Lower leg skin (tissue), 4 donors: ENCODE measurements around the gene DHX58. TPM values are rescaled to one million over a fixed set of nuclear protein-coding genes. Genes with fewer than 3 reads are reported as not detected.

Experiments used
- DNase-seq, 2 donors: peaks; one replicate each; pipeline ENCODE4 v3.0.0-alpha.2; 2019; ENCODE audit warnings: low spot score in 2 of 2
- H3K4me3 ChIP-seq: fragments of 200-600 bp; sonication (generic); 2 replicates; pipeline ENCODE4 v1.5.1; 2017; ENCODE audit warnings: mild to moderate bottlenecking, low read depth; ENCODE audit not compliant: poor library complexity, severe bottlenecking
- POLR2A ChIP-seq, 2 donors: fragments of 450-650 bp; IDR thresholded peaks; one replicate each; pipeline ENCODE4 v1.6.1; 2016 to 2017; ENCODE audit warnings: antibody characterized with exemption in 2 of 2, mild to moderate bottlenecking in 1 of 2, moderate library complexity in 1 of 2
- WGBS, 2 donors: methylation state at CpG; one replicate each; pipeline ENCODE4 v1.1.5; 2018; 5-methylcytosine and 5-hydroxymethylcytosine counted together
- intact Hi-C: fragments of 100-400 bp; cut with DNase I; formaldehyde crosslinking; loops from one replicate; pipeline ENCODE4 v1.15.0; 2023; ENCODE audit warnings: low total_unique reads
- total RNA-seq, 4 donors: library from RNA; depleted of rRNA; stranded (reverse); fragments of >200 nt; gene quantifications; one replicate each; pipeline ENCODE4 v1.1.0, GENCODE V29; 2016
- TF ChIP-seq, protein P1 (sequence below), 3 donors: fragments of 450-650 bp; IDR thresholded peaks; one replicate each; pipeline ENCODE4 v1.5.1; 2016; ENCODE audit warnings: antibody characterized with exemption in 3 of 3, mild to moderate bottlenecking in 3 of 3, moderate library complexity in 2 of 3

The DHX58 gene
- total RNA-seq, 4 donors from 2014 or later: 7.5 to 16.5 (median 12.1) TPM

DNA sequence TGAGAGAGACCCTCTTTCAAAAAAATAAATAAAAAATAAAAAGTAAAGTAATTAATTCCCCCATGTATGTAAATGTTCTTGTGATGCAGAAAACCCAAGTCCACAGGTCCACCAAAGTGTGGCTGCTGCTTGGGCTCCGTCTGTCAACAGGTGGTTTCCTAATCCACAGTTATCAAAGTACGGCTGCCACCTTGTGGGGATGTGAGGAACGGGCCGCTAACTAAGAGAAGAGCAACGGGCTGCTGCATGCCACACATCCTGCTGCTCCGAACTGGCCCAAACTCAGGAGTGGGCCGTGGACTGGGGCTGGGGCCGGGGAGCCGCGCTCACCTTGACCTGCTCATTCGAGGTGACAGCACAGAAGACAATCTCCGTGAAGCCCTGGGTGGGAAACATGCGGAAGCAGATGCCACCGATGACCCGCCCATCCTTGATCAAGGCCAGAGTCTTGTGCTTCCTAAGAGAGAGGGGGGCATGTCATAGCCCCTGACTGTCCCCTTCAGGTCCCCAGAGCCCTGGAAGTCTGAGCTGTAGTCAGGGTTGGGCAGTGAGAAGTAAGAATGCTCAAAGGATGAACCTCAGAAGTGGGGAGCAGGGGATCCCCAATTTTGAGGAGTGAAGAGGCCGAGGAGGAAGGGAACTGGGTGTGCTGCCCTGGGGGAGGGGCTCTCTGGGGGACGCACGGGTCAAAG is 4.3 kb upstream of the DHX58 start:
- WGBS, 2 donors: 29 to 30% methylated on average over 18 of the region's 18 CpGs
- TF ChIP-seq, protein P1, sequence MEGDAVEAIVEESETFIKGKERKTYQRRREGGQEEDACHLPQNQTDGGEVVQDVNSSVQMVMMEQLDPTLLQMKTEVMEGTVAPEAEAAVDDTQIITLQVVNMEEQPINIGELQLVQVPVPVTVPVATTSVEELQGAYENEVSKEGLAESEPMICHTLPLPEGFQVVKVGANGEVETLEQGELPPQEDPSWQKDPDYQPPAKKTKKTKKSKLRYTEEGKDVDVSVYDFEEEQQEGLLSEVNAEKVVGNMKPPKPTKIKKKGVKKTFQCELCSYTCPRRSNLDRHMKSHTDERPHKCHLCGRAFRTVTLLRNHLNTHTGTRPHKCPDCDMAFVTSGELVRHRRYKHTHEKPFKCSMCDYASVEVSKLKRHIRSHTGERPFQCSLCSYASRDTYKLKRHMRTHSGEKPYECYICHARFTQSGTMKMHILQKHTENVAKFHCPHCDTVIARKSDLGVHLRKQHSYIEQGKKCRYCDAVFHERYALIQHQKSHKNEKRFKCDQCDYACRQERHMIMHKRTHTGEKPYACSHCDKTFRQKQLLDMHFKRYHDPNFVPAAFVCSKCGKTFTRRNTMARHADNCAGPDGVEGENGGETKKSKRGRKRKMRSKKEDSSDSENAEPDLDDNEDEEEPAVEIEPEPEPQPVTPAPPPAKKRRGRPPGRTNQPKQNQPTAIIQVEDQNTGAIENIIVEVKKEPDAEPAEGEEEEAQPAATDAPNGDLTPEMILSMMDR (IDR thresholded peaks at IDR 0.05): no peak
- H3K4me3 ChIP-seq: no peak overlapping the region
- DNase-seq: peak; percentile 84 to 97
- intact Hi-C loops: loop anchor here (2.0 to 10.0 kb wide), 3 partner anchors 50 to 152 kb away; partner anchors contain the start of gene CNP

- intact Hi-C loops: loop anchor here (10.0 kb wide), 1 partner anchor 149 kb away; the partner anchor contains the start of gene CNP
- TF ChIP-seq, protein P1 (IDR thresholded peaks at IDR 0.05): no peak
- no peak for TF ChIP-seq POLR2A (IDR thresholded peaks at IDR 0.05)
- H3K4me3 ChIP-seq: no peak overlapping the region
- no peak for DNase-seq
- 73 to 81% methylated on average over 9 of the region's 9 CpGs for WGBS, 2 donors
Measured at GRCh38 chr17:42114118-42114517, 1.6 kb upstream of the DHX58 start.

- TF ChIP-seq, protein P1 (IDR thresholded peaks at IDR 0.05): no peak
- TF ChIP-seq POLR2A (IDR thresholded peaks at IDR 0.05): no peak
- no peak overlapping the region for H3K4me3 ChIP-seq
- intact Hi-C loops: loop anchor here (10.0 kb wide), 1 partner anchor 149 kb away; the partner anchor contains the start of gene CNP
- DNase-seq: no peak
- 85 to 89% methylated on average over 24 to 28 of the region's 28 CpGs for WGBS, 2 donors
Measured at GRCh38 chr17:42113293-42114069, 967 bp upstream of the DHX58 start.

DNA sequence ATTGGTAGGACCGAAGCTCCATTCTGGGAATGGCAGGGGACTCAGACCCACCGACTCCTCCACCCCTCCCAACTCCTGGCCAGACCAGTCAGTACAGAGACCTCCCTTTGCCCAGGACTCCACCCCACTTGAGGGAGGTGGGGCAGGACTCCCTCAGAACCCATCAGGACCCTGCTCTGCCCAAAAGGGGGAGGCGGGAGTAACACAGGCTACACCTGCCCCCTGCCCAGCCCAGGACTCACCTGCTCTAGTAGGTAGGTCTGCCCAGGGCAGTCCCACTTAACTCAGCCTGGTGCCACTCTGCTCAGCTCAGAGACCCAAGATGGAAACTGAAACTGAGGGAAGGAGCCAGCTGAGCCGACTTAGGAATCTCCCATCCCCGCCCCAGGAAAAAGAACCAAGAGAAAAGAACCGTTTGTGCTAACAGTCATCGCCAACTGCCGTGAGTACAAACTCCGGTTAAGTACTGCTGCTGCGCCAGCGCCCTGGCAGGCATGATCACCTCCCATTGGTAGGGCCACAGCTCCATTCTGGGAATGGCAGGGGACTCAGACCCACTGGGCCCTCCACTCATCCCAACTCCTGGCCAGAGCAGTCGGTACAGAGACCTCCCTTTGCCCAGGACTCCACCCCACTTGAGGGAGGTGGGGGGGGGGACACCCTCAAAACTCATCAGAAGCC is 503 bp downstream of the DHX58 start:
- DNase-seq: no peak
- H3K4me3 ChIP-seq: peak overlapping the region; percentile 30
- no peak for TF ChIP-seq POLR2A (IDR thresholded peaks at IDR 0.05)
- TF ChIP-seq, protein P1 (IDR thresholded peaks at IDR 0.05): no peak
- 4 to 5% methylated on average over 12 of the region's 12 CpGs for WGBS, 2 donors
- intact Hi-C loops: loop anchor here (10.0 kb wide), 1 partner anchor 147 kb away; the partner anchor contains the start of gene CNP

GRCh38 chr17:42111265-42111636 is 1.3 kb downstream of the DHX58 start:
- intact Hi-C loops: loop anchor here (10.0 kb wide), 1 partner anchor 146 kb away; the partner anchor contains the start of gene CNP
- TF ChIP-seq, protein P1 (IDR thresholded peaks at IDR 0.05): no peak
- TF ChIP-seq POLR2A (IDR thresholded peaks at IDR 0.05): no peak
- no peak for DNase-seq
- WGBS, 2 donors: 75 to 86% methylated on average over 10 to 11 of the region's 11 CpGs
- H3K4me3 ChIP-seq: no peak overlapping the region
